DOHH2 (cell line): Measurements from ENCODE around the gene FOXN3.

Experiments
- CTCF ChIP-seq: fragments of 200-600 bp; sonication (generic); IDR thresholded peaks from one replicate; pipeline ENCODE4 v1.5.1; 2014; ENCODE audit warnings: antibody characterized with exemption, mild to moderate bottlenecking, low read depth, low read length; ENCODE audit not compliant: poor library complexity, severe bottlenecking
- EZH2phosphoT487 ChIP-seq: fragments of 200-600 bp; sonication (generic); IDR thresholded peaks from 2 replicates; pipeline ENCODE4 v1.6.1; 2017; ENCODE audit warnings: borderline replicate concordance, mild to moderate bottlenecking, antibody characterized with exemption, low read length, moderate library complexity, mixed read lengths

DNA sequence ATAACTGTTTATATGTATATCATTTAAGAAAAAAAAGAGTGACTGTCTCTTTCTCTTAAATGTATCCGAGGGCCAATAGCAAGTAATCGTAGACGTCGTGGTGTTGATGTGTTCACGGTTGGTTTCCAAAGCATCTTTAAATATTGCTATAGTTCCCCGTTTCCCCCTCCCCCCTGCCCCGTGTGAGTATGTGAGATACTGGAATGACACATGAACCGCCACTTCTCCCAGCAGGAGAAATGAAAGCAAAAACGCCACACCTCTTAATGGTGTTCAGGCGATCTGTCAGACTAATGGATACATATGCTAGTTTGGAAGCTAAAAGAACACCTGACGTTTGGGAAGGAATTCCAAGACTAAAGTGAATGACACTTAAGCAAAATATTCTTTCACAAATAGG, 258.3 kb downstream of the FOXN3 start:
- TF ChIP-seq CTCF, result no peak
- no peak for TF ChIP-seq EZH2phosphoT487
